Measurements from ENCODE around the gene NCOA5.
A peak's percentile ranks its signal among the peaks of the same experiment; 100 is the strongest.

Gene NCOA5

GRCh38 chr20:46034039-46034438 is 55.7 kb downstream of the NCOA5 start:
- no peak for DNase-seq

DNA sequence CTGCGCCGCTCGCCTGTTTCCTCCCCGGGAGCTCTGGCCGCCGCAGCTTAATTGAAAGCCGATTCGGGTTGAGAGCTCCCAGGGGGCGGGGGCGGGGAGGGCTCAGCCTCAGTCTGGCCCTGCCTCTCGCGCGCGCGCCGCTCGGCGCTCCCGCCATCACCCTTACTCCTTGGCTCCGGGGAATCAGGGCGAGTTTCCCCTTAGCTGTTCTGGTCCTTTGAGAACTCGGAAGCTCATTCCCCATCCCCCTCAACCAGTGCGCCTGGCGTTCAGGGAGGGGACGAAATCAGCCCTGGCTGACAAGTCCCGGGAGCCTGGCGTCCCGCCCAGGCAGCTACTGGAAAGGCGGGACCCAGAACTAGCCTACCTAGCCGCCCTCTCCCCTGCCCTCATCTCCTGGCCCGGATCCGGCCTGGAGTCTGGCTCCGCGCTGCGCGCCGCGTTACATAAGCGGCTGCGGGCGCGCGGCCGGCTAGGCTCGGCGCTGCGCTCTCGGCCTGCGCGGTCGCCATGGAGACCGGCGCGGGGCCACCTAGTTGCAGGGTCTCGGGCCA is 58.0 kb downstream of the NCOA5 start:
- DNase-seq: no peak

DNA sequence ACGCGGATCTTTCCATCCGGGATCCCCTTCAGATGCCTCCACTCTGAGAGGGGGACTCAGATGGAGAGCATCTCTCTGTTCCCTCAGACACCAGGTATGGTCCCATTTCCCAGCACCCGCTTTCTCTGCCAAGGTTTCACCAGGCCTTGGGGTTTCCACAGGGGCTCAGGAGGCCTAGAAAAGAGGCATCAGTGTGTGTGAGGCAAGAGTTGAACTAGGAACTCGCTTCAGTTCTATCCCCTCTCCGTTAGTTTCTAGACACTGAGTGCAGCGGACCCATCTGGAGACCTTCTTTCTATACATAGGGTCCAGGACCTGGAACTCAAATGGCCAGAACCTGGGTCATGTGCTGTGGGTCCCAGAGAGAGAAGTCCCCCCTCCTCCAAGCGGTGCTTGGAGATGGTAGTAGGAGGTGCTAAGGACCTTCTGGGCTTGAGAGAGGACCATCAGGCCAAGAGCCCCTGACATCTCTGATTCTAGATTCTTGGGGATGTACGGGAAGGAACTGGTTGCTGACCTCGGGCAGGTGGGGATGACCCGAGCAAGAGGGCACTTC is 58.7 kb downstream of the NCOA5 start:
- DNase-seq: no peak

DNA sequence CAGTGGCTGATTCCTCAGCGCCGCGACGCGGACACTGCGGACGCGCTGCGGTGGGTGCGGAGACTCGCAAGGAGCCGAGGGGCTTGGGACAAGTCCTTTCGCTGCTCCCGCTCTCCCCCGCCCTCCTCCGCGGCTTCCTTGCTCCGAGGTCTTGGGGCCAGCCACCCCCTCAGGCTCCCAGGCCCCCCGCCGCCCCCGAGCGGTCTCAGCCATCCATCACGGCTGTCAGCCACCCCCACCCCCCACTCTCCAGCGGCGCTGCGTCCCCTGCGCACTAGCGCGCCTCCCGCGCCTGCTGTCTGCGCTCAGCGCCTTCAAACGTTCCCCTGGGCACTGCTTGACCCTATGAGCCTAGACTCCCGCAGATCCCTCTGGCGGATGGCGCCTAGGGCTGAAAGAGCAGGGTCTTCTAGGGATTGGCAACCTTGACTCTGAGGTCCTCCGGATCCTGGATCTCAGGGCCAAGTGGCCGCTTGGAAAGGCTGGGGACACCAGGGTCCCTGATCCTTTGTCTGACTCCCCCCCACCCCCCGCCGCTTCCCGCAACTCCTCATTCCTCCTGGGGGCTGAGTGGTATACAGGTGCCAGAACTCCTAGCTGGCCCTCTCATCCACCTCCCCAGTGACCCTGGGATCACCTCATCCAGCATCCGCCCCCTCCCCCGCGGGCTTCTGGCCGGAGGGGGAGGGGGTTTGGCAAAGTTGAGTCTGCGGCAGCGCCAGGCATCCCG is 59.3 kb downstream of the NCOA5 start:
- DNase-seq: no peak

DNA sequence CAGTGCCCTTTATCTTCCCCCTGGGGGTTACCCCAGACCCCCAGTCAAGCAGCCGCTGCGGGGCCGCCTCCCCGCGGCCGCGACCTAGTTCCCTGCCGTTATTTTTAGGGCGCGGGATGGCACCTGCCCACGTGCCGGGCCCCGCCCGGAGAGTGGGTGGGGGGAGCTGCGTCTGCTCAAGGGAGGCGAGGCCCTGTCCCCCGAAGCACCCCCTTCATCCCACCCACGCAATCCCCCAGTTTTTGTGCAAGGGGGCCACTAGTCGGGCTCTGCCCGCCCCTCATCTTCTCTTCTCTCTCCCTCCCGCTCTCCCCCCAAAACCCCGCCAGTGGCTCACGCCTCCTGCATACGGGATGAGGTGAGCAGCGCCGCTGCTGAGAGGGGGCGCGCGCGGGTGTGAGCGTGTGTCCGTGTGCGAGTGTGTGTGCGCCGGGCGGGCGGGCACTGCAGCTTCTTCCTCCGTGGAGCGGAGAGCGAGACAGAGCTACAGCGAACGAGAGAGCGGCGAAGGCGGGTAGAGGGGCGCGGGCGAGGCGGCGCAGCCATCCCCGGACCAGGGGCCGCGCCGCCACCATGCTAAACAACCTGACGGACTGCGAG is 60.9 kb downstream of the NCOA5 start, which contains the start of gene SLC12A5:
SLC12A5 (plus strand) TSS at position 444 of the 600 bp plus-strand sequence; CDS start at position 574, 130 bp downstream.
- DNase-seq: no peak

- DNase-seq: no peak
Observed at GRCh38 chr20:46028110-46028509, 61.7 kb downstream of the NCOA5 start.

- no peak for DNase-seq
Observed at GRCh38 chr20:46027245-46027853, 62.4 kb downstream of the NCOA5 start.

- no peak for DNase-seq
Observed at GRCh38 chr20:46025376-46025783, 64.4 kb downstream of the NCOA5 start.

DNA sequence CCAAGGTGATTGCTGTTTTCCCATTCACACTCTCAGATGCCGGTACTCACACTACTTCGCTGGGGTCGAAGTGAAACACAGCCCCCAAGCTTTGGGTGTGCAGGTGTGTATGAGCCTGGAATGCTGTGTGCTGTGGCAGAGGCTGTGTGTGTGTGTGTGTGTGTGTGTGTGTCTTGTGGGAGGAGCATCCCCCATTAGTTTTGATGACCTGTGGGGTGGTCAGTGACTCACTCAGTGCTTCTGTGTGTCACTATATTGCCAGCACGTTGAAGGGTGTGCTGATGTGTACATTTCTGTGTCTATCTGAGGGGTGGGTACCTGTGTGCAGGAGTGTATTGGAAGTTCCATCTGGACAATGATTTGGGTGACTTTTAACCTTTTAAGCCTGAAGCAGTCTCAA is 65.8 kb downstream of the NCOA5 start:
- DNase-seq: no peak

- DNase-seq: no peak
Observed at GRCh38 chr20:46023148-46023484, 66.6 kb downstream of the NCOA5 start.

DNA sequence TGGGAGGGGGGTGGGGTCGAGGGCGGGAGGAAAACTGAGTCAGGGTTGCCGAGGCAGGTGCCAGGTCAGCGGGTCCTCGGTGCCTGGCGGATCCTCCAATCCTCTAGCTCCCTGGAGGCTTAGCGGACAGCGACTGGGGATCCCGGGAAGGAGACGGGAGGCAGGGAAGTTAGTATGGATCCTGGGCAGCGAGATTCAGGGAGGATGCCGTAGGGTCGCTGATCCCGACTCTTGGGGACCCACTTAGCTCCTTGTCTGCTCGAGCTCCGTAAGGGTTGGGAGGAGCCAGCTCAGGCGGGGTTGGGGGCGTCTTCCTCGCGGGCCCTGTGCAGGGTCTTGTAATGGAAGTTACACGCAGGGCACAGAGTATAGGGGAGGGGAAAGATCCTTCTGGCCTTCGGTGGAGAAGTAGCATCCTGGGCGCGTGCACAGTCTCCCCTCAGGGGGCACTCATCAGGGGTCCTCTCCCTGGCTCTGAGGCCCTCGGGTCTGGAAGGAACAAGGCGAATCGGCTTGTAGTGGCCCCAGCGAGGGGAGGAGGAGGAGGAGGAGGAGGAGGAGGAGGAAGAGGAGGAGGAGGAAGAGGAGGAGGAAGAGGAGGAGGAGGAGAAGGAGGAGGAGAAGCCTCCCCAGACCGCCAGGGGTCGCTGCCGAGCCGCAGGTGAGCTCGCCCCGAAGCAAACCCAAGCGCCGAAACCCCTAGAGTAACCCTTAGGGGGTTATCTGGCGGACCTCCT is 67.2 kb downstream of the NCOA5 start:
- peak; percentile 86 for DNase-seq

GRCh38 chr20:46021361-46022359 is 68.1 kb downstream of the NCOA5 start:
- DNase-seq: peak; percentile 64

GRCh38 chr20:46020555-46020954 is 69.2 kb downstream of the NCOA5 start:
- DNase-seq: no peak

- DNase-seq: no peak
Observed at GRCh38 chr20:46018611-46019010, 71.2 kb downstream of the NCOA5 start.

DNA sequence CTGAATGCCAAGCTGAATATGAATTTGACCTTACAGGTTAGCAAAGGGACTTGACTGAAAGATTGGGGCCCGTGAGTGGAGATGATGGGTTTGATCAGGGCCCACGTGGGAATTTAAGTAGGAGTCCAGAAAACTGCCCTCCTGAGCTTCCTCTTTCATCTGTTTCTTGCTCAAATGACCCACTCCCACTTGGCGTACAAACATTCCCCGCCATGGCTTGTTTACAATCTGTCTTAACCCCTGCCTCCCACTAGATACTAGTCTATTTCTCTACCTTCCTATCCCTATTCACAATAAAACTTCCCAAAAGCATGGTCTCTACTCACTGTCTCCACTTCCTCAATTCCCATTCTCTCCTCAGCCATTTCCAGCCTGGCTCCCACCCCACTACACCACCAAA is 71.7 kb downstream of the NCOA5 start:
- no peak for DNase-seq

- DNase-seq: no peak
Observed at GRCh38 chr20:46017272-46017671, 72.5 kb downstream of the NCOA5 start.

DNA sequence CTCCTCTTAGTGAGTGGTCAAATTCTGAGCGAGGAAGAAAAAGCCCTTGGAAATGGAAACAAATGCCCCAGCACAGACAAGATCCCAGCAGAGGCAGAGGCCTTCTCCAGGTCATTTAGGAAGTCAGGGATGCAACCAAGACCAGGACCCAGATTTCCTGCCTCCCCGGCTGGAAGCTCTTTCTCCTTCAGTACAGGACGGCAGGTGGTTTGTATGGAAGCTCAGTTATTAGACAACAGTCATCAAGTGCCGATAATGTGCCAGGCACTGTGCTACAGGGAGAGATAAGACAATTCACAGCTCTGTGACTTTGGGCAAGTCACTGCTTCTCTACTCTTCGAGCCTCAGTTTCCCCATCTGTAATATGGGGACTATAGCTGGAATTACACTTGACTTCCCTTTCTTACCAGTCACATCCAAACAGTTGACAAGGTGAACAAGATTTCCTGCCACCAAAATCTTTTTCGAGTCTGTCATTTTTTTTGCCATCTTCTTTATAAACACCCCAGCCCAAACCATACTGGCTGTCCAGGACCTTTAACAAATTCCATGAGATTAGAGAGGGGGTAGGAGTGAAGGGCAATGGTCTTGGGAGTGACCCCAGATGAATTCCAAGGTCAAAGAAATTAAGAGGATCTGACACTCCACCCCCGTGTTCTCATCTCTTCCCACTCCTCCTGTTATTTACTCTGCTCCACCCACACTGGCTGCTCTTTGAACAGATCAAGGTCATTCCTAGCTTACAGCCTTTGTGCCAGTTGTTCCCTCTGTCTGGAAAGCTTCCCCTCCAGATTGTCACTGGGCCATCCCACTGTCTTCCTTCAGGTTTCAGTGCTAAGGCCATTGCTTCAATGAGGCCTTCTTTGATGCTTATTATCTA is 75.0 kb downstream of the NCOA5 start:
- no peak for DNase-seq

DNA sequence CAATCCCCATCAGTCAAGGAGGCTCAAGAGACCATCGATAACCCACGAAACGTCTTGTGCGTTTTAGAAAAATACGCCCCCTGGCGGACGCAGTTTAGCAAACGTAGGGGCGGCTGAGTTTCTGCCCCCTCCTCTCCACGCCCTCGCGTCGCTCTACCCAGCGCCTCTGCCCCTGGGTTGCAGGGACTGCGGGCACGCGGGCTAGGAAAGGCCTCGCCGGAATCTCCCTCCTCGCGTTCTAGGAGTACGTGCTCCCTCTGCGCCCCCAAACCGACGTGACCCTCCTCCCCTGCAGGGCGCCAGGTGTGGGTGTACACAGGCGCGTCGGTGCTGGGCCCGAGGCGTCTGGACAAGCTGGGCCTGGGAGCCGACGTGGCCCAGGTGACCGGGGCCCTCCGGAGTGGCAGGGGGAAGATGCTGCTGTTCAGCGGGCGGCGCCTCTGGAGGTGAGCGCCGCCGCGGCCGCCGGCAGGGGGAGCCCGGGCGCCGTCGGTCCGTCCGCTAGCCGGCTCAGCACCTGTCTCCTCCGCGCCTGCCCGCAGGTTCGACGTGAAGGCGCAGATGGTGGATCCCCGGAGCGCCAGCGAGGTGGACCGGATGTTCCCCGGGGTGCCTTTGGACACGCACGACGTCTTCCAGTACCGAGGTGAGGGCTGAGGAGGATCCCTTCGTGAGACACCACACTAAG is 75.8 kb downstream of the NCOA5 start:
- peak; percentile 76 for DNase-seq

DNA sequence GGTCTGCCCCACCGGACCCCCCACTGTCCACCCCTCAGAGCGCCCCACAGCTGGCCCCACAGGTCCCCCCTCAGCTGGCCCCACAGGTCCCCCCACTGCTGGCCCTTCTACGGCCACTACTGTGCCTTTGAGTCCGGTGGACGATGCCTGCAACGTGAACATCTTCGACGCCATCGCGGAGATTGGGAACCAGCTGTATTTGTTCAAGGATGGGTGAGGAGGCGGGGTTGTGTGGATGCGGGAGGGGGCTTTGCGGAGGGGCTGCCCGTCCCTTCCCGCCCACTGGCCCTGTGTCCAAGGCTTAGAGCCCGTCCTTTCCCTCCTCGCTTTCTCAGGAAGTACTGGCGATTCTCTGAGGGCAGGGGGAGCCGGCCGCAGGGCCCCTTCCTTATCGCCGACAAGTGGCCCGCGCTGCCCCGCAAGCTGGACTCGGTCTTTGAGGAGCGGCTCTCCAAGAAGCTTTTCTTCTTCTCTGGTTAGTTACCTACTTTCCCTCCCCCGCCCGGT is 76.4 kb downstream of the NCOA5 start:
- DNase-seq: no peak

- DNase-seq: no peak
Observed at GRCh38 chr20:46012921-46013320, 76.8 kb downstream of the NCOA5 start.

Measured in activated CD4-positive, CD25-positive, alpha-beta regulatory T cell treated with anti-CD3 and anti-CD28 coated beads, Interleukin-2, amount 50 U/mL, for 72 hours (primary cell).